GM18519 (cell line): Measurements from ENCODE around the gene FLT1.

Experiments
- ATAC-seq: cut with Tn5 transposase; IDR thresholded peaks from one replicate; pipeline ENCODE4 v1.9.1; 2021; ENCODE audit warnings: mild to moderate bottlenecking, moderate library complexity; ENCODE audit not compliant: unreplicated experiment, low FRiP score

Gene FLT1

DNA sequence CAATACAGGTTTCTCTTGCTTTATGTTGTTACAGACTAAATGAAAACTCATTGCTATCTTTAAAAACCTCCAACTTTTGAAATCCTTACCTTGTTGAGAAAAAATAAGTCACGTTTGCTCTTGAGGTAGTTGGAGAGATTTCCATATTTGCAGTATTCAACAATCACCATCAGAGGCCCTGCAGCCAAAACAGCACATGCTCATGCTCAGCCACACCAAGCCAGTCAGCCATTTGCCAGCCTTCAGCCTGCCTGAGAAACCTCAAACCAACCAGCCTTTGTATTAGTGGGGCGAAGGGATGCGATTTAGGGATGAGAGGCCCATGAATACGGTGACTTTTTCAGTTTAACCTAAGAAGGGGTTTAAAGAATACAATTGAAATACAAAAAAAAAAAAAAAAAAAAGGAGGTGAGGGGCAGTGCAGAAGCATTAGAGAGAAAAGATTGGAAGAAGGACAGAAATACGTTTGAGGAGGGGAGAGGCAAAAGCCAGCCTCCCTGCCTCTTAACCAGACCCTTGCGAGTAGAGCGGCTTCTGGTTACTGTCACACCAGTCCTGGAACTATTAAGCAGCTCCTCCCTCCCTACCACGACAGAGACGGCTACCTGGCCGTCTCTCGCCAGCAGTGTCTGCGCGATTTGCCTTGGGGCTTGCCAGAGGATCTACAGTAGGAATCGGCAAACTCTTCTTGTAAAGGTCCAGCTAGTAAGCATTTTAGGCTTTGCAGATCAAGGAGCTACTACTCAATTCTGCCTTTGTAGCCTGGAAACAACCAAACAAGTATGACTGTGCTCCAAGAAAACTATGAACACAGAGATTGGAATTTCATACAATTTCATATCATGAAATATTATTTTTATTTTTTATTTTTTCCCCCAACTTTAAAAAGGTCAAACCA, 167.3 kb downstream of the FLT1 start:
- ATAC-seq, result no peak

DNA sequence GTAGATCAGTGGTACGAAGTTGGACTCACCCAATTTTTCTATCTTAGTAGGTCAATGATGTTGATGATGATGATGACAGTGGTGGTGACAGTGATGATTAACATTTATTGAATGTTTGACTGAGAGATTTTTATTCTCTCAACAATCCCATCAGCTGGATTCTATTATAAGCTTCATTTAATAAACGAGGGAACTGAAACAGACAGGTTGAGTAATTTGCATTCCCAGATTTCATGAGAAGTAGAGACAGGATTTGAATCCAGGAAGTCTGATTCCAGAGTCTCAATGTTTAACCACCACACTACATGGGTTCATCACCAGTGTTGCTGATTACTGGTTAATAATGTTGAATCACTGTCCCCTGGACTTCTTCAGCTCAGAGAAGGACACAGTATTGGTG, 168.9 kb downstream of the FLT1 start:
- no peak for ATAC-seq

DNA sequence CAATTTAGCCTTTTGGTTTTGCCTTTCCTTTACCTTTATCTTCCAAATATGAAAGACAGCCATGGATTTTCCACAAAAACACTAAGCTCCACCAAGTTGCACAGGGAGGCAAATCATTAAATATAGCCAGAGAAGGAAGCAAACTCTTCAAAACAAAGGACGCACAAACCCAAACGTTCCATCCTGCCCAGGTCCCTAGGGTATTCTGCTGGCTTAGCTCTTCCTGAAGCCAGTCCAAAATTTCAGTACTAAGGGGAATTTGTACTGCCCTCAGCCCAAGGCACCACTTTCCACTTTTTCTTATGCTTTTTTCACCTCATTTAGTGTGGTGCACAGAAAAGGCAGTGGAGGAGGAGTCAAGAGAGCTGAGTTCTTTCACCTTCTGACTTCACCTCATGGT, 169.9 kb downstream of the FLT1 start:
- no peak for ATAC-seq

DNA sequence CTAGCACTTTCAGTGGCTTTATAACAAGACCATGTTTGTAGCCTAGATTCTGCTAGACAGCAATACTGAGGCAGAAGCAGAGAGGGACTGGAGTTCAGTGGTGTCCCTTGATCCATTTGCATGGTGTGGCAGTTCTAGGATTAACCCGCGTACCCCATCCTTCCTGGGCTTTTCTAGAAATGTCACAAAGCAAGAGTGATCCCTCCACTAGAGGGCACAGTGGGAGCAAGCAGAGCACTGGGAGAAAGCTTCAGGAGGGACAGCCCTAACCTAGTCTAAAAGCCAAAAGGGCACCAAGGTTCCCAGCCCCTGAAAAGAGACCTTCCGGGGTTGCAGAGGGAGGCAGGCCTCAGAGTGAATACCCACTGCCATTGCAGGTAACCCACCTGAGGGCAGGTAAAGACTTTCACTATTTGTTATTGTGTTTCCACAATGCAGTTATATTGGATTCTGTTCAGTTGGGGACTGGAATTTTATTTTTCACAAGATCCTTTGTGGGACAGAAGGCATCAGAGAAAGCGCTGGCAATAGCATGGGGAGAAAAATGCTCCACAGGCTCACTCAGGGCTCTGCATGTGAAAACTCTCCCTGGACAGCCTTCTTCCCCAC, 170.6 kb downstream of the FLT1 start:
- peak; percentile 41 for ATAC-seq

DNA sequence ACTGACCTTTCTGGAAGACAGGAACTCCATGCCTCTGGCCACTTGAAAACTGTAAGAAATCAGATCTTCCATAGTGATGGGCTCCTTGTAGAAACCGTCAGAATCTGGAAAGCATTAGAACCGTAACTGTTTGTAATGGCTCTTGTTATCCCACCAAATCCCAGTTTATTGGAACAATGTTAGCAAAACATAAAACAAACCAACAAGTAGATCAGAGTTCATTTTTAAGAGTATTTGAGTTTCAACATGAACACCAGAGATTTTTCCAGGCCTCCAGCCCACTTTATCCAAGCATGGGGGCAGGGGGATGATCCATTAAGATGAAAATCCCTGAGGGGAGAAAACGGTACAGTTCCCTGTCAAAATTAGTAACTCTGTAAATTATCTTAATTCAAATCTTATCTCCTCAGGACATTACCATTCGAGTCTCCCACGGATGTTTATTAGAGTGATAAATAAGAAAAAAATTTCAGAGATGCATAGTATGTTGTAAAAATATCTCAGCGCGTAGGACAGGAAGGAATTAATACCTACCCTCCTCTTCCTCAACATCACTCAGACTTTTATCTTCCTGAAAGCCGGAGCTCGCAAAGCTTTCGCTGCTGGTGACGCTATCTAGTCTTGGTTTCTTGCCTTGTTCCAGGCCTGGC, 172.5 kb downstream of the FLT1 start:
- ATAC-seq, result no peak

DNA sequence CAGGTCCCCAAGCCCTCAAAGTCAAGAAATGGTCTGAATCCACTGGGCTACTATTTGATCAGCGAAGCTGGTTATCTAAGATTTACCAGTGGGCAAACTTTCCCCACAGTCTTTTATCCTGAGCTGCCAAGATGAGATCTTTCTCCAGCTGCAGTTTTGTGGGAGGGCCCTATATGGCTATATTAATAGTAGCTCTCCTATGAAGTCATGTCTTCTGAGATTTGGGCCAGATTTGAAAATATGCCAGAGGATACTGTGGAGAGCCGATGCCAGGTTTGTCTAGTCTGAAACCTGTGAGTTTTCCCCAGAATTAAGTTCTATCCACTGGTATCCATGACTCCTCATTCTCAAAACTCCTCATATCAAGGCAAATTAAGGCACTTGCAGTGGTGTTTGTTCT, 173.2 kb downstream of the FLT1 start:
- no peak for ATAC-seq

DNA sequence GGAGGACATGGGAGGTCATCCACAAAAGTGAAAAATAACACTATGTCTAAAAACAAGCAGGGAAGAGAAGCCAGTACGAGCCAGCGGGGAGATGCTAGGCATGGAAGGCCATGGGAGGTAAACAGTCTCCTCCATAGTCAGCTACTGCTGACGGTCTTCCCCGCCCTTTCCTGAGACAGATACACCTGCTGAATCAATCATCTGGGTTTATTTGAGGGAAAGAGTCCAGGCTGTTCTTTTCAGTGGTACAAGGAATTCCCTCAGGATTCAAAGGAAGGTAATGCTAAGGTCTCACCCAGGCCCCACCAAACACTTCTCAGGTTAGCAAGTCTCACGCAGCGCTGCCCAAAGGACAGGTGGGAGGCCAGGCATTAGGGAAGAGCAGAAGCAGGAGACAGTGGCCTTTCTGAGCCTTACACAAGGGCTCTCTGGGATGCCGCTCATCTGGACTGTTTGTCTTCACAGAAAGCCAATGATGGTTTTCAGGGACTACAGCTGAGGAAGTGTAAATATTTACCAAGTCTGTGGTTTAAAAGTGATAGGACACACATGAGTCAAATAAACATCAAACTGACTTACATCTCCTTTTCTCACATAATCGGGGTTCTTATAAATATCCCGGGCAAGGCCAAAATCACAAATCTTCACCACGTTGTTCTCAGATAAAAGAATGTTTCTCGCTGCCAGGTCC, 173.9 kb downstream of the FLT1 start:
- no peak for ATAC-seq

DNA sequence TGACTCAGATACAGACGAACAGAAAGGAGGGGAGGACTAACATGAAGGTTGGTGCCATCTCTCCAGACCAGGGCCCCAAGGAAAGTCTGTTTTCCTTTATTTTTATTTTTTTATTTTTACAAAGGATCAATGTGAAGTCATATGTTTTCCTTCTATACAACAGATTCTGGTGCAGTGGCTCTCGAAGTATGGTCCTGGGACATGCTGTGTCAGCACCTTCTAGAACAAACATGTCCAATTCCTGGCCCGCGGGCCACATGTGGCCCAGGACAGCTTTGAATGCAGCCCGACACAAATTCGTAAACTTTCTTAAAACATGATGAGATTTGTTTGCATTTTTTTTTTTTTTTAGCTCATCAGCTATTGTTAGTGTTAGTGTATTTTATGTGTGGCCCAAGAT, 174.7 kb downstream of the FLT1 start:
- no peak for ATAC-seq

DNA sequence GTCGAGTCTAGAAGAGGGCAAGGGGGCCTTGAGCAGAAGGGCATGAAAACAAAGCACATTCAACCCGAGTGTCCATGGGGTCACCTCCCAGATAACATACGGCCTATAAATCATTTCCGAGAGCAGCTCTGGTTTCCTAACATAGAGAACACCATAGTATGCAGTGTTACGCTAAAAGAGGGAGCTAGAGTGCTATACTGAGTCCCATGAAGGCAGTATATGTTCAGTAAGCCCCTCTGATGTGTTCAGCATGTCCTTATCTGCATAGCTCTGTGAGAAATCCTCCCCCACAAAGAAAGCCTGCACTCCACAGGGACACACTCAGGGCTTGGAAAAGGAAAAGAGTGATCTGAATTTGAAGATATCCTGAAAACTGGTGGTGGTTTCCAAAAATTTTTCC, 175.4 kb downstream of the FLT1 start:
- no peak for ATAC-seq

DNA sequence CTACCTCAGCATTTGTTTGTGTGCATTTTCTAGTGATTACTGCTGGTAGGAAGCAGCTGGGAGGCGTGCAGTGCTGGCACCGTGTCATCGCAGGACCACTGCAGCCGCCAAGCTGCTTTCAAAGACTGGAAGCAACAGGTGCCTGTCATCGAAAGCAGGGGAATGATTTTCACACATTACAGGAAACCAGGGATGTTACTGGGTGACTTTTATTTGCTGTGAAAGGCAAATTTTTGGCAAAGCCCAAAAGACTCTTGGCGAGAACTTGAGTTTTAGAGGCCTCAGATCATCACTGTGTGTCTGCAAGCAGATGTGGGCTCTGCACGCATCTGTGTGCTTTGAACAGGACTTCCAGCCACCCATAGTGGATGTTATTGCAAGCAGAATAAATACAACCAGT, 176.4 kb downstream of the FLT1 start:
- ATAC-seq, result no peak

DNA sequence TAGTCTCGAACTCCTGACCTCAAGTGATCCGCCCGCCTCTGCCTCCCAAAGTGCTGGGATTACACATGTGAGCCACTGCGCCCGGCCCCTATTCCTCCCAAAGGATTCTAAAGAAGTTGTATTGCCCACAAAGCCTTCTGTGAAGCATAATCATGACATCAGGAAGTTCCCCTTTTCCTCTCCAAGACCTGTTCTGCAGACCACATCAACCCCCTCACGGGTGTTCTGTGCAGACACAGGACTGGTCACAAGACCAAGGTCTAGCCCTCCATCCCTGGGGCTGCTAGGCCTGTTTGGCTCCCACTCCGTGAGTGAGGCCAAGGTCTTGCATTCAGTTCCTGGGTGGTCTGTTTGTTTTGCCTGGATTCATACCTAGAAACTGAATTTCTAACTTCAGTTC, 178.1 kb downstream of the FLT1 start:
- ATAC-seq, result no peak

DNA sequence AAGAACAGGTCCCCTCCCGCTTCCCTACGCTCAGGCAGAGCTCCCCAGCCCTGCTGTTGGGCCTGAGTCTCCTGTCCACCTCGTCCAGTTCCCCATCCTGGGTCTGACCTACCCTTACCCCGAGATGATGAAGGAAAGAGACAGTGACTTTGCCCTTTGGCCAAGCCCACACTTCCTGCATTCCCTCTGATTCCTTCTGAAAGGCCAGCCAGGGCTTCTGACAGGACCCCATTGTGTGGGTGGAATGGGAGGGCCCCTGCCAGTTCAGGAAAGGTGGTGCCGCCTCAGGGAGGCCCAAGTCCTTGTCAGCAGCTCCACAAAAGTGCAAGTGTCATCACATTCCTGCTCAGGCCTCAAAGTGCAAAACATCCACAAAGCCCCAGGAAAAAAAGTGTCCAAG, 178.8 kb downstream of the FLT1 start:
- no peak for ATAC-seq

DNA sequence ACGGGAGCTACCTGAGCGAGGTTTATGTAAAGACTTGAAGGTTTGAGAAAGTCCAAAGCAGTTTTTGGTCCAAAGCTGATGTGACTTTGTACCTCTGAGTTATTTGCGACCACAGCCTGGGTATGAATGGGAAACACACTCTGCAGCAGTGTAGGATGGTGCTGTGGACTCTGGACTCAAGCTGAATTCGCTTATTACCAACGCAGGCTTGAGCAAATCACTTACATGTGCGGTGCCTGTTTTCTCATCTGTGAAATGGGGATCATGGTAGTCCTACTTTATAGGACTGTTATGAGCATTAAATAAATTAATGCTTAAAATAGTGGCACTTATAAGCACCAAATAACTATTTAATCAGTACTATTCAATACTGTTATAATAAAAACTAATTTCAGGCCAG, 180.0 kb downstream of the FLT1 start:
- ATAC-seq, result no peak

DNA sequence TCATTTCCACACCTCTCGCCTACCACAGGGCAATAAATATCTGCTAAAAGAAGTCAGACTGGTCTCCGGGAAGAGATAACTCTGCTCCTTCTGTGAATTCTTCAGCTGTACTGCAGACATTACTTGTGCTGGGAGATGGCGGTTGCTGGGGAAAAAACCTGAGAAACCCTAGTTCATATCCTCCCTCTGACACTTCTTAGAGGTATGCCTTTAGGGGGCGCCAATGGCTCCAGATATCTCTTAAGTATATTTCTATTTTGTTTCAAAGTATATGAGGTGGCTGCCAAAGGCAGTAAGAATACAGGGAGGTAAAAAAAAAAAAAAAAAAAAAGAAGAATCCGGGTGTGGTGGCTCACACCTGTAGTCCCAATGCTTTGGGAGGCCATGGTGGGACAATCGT, 181.3 kb downstream of the FLT1 start:
- no peak for ATAC-seq

DNA sequence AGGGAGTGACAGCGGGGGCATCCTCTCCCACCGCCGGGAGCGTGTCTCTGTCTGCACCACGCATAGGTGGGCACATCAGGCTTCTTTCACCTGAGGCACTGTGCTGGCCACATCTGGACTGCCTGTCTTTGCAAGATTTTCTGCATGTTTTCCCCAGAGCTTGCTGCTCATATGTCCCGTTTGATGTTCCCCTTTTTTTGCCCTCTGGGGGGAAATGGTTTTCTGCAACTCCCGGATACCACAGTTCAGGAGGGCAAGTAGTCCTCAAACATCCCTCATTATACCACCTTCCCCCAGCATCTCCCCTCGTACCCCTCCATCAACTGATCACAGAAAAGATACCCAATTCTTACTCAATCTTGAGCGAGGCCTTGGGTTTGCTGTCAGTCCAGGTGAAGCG, 188.6 kb downstream of the FLT1 start:
- no peak for ATAC-seq

DNA sequence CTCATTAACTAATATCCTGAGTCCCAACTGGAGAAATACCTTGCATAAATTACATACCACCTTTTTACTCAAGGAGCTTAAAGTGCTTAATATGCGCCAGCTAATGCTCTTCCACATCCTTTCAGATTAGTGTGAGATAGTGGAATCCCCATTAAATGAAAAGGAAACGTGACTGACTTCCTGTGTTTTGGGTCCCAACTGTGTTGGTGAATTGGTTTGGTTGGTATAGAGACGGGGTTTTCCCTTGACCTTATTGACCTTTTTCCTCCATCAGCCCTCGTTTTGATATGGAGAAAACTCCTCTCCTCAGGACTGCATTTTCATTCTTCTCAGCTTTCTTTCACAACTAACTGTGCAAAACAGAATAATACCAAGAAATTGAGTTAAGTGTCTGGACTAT, 193.1 kb downstream of the FLT1 start:
- no peak for ATAC-seq

DNA sequence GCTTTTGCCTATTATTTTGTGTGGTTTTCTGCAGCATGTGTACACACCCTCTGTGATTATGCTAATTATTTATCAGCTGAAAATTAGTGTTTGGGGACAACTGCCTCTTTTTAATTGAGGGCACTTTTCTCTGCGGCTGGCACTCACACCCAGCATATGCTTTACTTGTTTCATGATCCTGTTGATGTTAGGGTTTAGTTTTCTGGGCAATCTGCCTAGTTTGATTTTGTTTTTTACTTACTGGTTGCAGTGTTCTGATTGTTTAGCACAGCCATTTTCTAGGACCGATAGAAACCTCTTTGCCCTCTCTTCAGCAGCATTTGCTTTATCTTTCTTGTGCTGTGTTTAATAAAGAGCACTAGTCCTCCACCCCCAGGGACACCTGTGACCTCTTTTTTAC, 195.0 kb downstream of the FLT1 start:
- no peak for ATAC-seq

DNA sequence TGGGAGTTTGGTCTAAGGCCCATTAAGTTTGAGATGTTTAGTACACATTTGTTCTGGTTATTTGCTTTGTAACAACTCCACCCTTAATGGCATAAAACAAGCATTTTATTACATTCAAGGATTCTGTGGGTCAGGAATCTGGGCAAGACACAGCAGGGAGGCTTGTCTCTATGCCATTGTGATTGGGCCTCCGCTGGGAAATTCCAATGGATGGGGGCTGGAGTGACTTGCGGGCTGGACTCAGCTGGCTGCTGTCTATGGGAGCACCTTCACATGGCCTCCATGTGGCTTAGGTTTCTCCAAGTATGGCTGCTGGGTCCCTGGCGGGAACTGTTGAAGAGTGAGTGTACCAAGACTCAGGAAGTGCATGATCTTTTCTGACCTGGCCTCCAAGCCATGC, 197.6 kb downstream of the FLT1 start:
- no peak for ATAC-seq

DNA sequence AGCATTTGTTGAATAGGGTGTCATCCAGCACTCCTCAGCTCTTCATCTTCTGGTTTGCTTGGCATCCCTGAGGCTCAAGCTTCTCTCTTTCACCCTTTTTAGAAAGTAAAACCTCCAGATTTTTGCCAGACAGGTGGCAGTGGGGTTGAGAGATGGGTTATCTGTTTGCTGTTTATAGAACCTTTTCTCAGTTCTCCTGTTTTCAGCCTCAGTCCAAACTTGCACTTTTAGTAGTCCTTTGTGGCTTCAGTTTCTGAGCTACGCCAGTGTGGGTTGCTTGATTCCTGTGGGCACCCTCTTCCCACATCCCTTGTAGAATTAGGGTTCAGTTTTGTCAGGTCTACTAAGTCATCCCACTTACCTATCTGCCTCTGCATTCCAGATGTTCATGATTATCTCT, 208.7 kb downstream of the FLT1 start:
- ATAC-seq, result no peak

DNA sequence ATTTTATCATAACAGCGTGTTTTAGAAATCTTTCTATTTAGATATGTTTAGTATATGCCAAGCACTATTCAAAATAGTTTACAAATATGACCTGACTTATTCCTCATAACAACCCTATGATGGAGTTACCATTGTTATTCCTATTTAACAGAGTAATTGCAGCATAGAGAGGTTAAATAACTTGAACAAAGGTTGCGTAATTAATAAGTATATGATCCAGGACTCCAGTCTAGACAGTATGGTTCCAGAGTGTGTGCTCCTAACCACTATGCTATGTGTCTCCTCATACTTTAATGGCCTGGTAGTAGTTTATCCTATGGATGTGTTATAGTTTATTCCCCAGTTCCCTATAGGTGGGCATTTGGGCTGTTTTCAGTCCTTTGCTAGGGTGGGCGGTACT, 211.3 kb downstream of the FLT1 start:
- no peak for ATAC-seq

DNA sequence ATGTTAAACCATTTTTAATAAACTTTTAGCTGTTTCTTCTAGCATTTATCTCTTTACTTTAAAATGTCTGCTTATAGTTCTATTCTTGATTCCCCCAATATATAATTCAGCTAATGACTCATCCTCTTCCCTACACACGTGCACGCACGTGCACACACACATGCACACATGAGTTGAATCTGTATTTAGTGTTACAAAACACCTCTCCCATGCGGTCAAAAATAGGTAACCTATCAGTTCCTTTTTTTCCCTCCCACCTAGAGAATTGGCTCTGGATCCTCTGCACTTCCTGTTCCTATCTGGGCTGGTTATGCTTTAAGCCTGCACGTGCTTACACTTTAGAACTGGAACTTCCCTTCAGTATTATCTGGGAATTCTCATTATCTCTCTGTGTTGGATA, 212.5 kb downstream of the FLT1 start:
- no peak for ATAC-seq
